Retina (tissue), 1 donor: ENCODE data around the gene RPL26.
A peak's percentile ranks its signal among the peaks of the same experiment; 100 is the strongest.
"Not testable (repeated sequence)": the region's sequence is repeated elsewhere in the genome, so short reads cannot be mapped to it uniquely, and the experiment has no call there.

Experiments
- DNase-seq: peaks from one replicate; pipeline ENCODE4 v3.0.0-alpha.2; 2016

The RPL26 gene

GRCh38 chr17:8393470-8394231, 10.7 kb upstream of the RPL26 start:
- no peak for DNase-seq

GRCh38 chr17:8392674-8393469, 9.9 kb upstream of the RPL26 start:
- no peak for DNase-seq

DNA sequence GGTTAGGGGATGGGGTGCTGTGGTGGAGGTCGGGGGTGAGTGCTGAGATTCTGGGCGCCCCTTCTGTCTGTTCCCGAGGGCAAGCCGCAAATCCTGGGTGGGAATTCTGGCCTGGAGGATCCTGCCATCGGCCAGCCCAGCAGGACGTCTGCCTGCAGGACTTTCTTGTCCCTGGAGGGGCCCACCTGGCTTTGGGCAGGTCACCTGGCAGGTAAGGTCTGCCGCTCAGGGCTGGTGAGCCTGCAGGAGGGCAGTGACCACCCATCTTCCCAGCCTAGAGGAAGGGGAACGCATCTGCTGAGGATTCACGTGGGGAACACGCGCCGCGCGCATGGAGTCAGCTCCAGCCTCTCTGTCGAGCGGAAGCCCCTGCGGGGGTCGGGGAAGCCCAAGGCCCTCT, 9.3 kb upstream of the RPL26 start:
- DNase-seq: no peak

DNA sequence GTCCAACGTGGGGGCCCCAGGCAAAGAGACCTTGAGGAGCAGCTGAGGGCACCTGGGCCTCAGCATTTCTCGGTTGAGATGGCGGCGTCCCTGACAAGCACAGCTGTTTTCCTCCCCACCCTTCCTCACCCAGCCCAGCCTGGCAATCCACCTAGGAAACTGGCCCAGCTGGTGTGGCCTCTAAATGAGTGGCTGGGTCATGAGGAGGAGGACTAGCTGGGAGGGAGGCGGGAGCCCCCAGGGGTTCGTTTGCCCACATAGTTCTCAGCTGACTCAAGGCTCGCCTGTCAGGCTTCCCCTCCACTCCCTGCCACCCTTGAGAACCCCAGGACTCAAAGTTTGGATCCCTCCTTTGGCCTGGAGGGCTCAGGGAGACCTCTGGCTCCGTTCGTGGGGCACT, 8.7 kb upstream of the RPL26 start:
- no peak for DNase-seq

- no peak for DNase-seq
Observed at GRCh38 chr17:8387914-8388651, 5.1 kb upstream of the RPL26 start.

GRCh38 chr17:8386841-8387240, 3.8 kb upstream of the RPL26 start:
- no peak for DNase-seq

DNA sequence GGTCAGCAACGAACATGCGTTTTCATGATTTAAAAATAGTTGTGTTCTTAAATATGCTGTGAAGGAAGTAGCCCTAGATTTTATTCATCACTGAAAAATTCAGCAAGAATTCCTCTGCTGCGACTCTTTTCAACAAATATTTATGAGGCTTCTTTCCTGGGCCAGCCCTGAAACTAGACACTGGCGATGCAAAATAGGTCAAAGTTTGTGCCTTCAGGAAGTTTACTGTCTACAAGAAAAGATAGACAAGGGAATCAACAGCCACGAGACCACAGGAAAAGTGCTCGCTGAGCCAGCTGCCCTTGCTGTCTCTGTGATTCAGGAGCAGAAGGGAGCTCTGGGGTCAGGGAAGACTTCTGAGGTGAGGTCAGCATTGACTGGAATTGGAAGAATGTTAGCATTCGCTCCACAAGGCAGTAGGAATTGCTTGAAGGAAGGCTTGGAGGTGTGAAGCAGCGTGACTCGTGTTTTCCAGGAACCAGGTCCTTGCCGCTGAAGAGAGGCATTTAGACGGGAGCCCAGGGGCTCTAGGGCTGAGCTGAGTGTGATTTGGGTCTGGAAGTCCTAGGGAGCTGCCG, 1.9 kb upstream of the RPL26 start:
- DNase-seq: no peak

- DNase-seq: no peak
Observed at GRCh38 chr17:8382880-8383142, 182 bp downstream of the RPL26 start.

GRCh38 chr17:8382052-8382879, 727 bp downstream of the RPL26 start:
- DNase-seq: no peak

DNA sequence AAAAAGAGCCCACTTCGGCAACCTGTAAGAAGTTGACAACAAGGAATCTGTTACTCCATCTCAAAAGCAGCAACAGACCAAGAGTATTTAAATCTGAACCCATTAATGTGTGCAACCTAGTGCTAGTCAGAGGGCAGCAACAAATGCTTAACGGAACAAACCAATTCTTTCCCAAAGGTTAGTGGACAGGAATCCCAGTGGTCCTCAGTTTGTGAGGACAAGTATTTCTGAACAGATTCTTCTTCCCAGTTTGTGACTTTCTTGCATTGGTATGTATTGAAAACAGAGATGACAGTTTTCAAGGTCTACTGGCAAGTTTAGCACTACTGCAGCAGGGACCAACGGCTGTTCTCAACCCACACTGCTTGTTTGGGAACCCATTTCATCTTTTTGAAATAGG, 2.9 kb downstream of the RPL26 start:
- no peak for DNase-seq

- DNase-seq: not testable (repeated sequence)
Observed at GRCh38 chr17:8378117-8378516, 4.9 kb downstream of the RPL26 start.

DNA sequence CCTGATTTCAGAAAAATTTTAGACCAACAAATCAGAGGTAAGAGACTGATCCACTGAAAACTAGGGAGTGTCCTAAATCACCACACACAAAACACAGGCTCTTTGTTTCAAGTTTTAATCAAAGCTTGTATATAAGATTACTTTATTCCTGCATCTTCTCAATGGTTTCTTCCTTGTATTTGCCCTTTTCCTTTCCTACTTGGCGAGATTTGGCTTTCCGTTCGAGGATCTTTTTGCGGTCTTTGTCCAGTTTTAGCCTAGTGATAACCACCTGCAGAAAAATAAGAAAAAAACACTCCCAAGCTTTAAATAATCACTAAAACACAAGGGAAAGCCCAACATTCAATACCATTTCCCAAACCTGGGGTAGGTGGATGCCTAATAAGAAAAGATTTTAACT, 5.6 kb downstream of the RPL26 start:
- no peak for DNase-seq

- DNase-seq: peak; percentile 93
Observed at GRCh38 chr17:8376271-8377067, 6.5 kb downstream of the RPL26 start, which contains the start of gene KRABD2. Gene KRABD2 (minus strand): TSS chr17:8376704.

DNA sequence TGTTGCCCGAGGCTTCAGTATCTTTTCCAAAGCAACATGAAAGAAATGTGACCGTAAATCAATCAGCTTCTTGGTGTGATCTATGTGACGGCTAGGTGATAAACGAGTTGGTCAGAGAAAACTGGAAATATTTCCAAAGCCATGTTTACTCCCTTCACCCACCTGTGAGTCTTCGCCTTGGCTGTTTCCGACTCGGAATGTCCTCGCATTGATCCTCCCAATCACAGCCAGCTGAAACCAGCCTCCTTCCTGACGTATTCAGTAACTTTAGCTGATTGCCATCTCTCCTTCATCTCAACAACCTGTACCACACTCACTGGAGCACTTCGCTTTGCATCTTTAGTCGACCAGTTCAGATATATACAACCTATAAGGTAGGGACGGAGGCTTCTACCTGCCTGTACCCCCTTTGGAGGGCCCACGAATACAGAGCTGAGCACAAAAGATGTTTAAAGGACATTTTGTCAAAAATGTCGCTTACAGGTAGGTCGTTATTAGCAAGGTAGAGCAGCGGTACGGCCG, 7.2 kb downstream of the RPL26 start:
- no peak for DNase-seq

- not testable (repeated sequence) for DNase-seq
Observed at GRCh38 chr17:8373856-8374255, 9.1 kb downstream of the RPL26 start.

DNA sequence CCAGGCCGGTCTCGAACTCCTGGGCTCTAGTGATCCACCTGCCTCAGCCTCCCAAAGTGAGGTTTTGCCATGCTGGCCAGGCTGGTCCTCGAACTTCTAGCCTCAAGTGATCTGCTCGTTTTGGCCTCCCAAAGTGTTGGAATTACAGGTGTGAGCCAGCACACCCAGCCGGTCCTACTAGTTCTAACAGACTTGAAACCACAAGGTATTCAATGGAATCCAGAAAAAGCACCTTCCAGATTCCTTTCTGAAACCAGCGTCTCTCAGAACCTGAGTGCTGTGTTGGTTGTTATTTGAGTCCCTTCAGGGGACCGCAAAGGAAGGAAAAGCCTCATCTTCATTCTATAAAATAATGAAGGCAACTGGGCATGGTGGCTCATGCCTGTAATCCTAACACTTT, 10.6 kb downstream of the RPL26 start:
- no peak for DNase-seq

DNA sequence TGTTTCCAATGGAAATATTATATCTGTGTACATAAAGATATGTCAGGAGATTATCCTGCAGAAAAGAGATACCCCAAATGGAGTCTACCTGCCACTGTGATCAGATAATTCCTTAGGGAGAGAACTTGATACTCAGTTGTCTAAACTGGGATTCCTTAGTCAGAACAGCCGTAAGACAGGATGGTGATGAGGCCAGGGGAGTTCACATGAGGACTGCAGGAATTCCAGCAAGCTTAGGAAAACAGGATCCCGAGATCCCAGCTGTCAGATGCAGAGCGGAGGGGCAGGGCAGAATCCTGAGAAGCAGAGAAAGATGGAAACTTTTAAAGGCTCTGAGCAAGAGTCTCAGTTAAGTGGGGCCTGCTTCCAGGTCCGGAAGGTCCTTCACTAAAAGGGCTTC, 11.2 kb downstream of the RPL26 start:
- DNase-seq: no peak

GRCh38 chr17:8369944-8370343, 13.0 kb downstream of the RPL26 start:
- DNase-seq: no peak

- DNase-seq: no peak
Observed at GRCh38 chr17:8368193-8368592, 14.8 kb downstream of the RPL26 start.

GRCh38 chr17:8366231-8366630, 16.8 kb downstream of the RPL26 start:
- no peak for DNase-seq

DNA sequence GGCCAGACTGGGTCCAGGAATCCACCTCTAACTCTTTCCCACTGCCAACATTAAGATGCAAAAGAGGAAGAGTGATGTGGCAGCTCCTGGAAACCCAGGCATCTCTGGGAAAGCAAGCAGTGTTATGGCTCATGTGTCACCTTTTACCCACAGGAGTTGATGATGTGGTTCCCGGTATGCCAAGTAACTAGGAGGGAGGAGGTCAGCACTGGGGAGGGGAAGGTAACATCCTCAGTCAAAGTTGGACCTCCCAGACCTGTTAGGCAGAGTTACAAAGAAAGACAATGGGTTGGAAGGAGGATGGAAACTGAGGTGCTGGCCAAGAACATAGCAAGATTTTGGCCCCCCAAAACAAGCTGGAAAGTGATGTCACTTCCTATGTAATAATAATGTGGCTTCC, 17.9 kb downstream of the RPL26 start:
- DNase-seq: no peak
